HS-27A (cell line): ENCODE results near the gene STAM2.
"Not testable (repeated sequence)": the region's sequence is repeated elsewhere in the genome, so short reads cannot be mapped to it uniquely, and the experiment has no call there.

Experiments used
- DNase-seq: peaks from one replicate; pipeline ENCODE4 v3.0.0-alpha.2; 2012; ENCODE audit warnings: low read depth, missing footprints

STAM2 gene

GRCh38 chr2:152172201-152172785 is 3.3 kb downstream of the STAM2 start:
- DNase-seq = not testable (repeated sequence)

GRCh38 chr2:152171718-152172117 is 3.8 kb downstream of the STAM2 start:
- DNase-seq = no peak

- DNase-seq = not testable (repeated sequence)
Measured at GRCh38 chr2:152169158-152169557, 6.4 kb downstream of the STAM2 start.

GRCh38 chr2:152167470-152167869 is 8.1 kb downstream of the STAM2 start:
- not testable (repeated sequence) for DNase-seq

- no peak for DNase-seq
Measured at GRCh38 chr2:152167065-152167464, 8.5 kb downstream of the STAM2 start.

GRCh38 chr2:152166633-152167032 is 8.9 kb downstream of the STAM2 start:
- DNase-seq = no peak

GRCh38 chr2:152165780-152166179 is 9.8 kb downstream of the STAM2 start:
- no peak for DNase-seq

GRCh38 chr2:152165306-152165705 is 10.3 kb downstream of the STAM2 start:
- DNase-seq = no peak

- not testable (repeated sequence) for DNase-seq
Measured at GRCh38 chr2:152163669-152164068, 11.9 kb downstream of the STAM2 start.

GRCh38 chr2:152162141-152162540 is 13.4 kb downstream of the STAM2 start:
- no peak for DNase-seq

GRCh38 chr2:152161598-152161997 is 14.0 kb downstream of the STAM2 start:
- no peak for DNase-seq

GRCh38 chr2:152160378-152160777 is 15.2 kb downstream of the STAM2 start:
- not testable (repeated sequence) for DNase-seq

- no peak for DNase-seq
Measured at GRCh38 chr2:152157253-152157652, 18.3 kb downstream of the STAM2 start.

GRCh38 chr2:152155209-152155608 is 20.4 kb downstream of the STAM2 start:
- DNase-seq = no peak

- DNase-seq = no peak
Measured at GRCh38 chr2:152154462-152154861, 21.1 kb downstream of the STAM2 start.

- no peak for DNase-seq
Measured at GRCh38 chr2:152134488-152135280, 40.9 kb downstream of the STAM2 start.

GRCh38 chr2:152132306-152132705 is 43.3 kb downstream of the STAM2 start:
- no peak for DNase-seq

- no peak for DNase-seq
Measured at GRCh38 chr2:152127628-152128027, 47.9 kb downstream of the STAM2 start.

GRCh38 chr2:152126664-152127063 is 48.9 kb downstream of the STAM2 start:
- no peak for DNase-seq

- DNase-seq = no peak
Measured at GRCh38 chr2:152122161-152122560, 53.4 kb downstream of the STAM2 start.

- no peak for DNase-seq
Measured at GRCh38 chr2:152120430-152120829, 55.1 kb downstream of the STAM2 start.

GRCh38 chr2:152115952-152116351 is 59.6 kb downstream of the STAM2 start:
- no peak for DNase-seq

GRCh38 chr2:152114366-152114765 is 61.2 kb downstream of the STAM2 start:
- no peak for DNase-seq

- DNase-seq = not testable (repeated sequence)
Measured at GRCh38 chr2:152107140-152107539, 68.4 kb downstream of the STAM2 start.
